Head of caudate nucleus (tissue), 42 donors: Measurements from ENCODE around the gene SLC38A2.
"Not testable (repeated sequence)": the region's sequence is repeated elsewhere in the genome, so short reads cannot be mapped to it uniquely, and the experiment has no call there.

Source experiments
- DNase-seq, 42 donors: peaks; one replicate each; pipeline versions ENCODE4 v3.0.0 to v3.0.0-alpha.2; 2020 to 2021; ENCODE audit warnings: mixed read lengths in 7 of 42
- intact Hi-C: fragments of 100-400 bp; cut with DNase I; formaldehyde crosslinking; loops from one replicate; pipeline ENCODE4 v1.15.0; 2022

The SLC38A2 gene

DNA sequence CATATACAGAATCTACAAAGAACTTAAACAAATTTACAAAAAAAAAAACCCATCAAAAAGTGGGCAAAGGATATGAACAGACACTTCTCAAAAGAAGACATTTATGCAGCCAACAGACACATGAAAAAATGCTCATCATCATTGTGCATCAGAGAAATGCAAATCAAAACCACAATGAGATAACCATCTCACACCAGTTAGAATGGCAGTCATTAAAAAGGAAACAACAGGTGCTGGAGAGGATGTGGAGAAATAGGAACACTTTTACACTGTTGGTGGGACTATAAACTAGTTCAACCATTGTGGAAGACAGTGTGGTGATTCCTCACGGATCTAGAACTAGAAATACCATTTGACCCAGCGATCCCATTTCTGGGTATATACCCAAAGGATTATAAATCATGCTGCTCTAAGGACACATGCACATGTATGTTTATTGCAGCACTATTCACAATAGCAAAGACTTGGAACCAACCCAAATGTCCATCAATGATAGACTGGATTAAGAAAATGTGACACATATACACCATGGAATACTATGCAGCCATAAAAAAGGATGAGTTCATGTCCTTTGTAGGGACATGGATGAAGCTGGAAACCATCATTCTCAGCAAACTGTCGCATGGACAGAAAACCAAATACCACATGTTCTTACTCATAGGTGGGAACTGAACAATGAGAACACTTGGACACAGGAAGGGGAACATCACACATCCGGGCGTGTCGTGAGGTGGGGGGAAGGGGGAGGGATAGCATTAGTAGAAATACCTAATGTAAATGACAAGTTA lies 27.1 kb upstream of the SLC38A2 start:
- intact Hi-C loops, DNase-seq: not testable (repeated sequence)

DNA sequence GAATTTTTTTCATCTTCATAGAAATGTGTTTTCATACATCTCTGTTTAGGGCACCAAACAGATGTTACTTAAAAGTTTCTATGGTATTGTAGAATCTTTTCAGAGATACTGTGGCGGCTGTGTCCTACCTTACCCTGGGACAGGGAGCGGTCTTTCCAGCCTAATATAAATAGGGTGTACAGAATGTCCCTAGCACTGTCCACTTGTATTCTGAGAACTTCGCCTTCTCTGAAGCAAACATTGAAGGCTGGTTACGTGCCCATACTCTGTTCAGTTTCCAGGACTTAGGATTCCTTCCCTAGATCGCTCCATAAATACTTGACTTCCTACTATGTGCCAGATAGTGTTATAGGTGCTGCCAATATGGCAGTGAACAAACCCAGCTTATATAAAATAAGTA lies 24.3 kb upstream of the SLC38A2 start:
- no peak for DNase-seq
- intact Hi-C loops: no loop called here

DNA sequence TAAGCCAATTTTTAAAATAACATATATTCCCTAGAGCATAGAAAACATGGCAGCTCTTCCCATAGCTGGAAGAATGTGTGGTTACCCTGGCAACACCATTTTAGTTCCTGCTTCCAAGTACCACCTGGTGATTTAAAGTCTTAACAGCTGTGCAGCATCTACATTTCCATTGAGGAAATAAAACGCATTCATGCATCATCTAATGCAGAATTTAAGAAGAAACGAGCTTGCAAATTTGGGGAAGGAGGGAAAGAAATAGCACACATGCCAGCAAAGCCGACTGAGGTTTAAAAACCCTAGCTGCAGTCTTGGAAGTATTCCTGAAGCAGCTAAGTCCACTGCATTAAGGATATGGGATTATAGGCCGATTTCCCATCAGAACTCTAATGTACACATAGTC lies 22.8 kb upstream of the SLC38A2 start:
- DNase-seq: no peak
- intact Hi-C loops: no loop called here

DNA sequence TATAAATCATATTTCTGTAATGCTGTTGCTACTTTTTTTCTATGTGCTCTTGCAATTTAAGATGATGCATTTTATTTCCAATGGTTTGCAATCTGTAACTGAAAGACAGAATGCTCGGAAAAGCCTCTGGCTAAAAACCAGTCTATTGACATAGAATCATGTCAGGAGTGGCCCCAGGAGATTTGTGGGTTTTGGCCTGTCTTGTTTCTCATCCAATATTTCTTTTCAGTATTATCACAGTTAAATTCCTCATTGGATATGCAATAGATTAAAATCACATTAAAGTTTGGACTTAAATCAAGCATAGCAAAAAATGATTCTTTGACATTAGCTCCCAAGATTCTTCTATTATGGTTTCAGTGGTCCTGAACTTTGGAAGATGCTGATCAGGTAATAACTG lies 19.1 kb upstream of the SLC38A2 start:
- intact Hi-C loops: no loop called here
- DNase-seq: no peak

DNA sequence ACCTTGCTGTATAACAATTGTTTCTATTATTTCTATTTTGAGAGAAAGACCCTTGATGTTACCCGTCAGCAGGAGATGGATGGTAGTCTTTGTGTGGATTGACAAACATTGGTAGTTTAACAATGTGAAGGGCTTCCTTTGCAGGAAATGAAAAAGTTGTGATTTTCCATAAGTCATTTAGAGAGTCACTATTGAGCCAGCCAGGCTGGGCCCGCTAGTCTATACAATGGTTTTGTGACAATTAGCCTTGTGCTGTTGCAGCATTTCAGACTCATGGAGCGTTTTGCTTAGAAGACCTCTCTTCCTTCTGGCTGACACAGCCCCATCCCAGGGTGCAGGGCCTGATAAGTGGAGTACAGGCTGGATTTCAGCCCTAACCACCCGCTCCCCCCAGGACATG lies 18.3 kb upstream of the SLC38A2 start:
- intact Hi-C loops: no loop called here
- no peak for DNase-seq

DNA sequence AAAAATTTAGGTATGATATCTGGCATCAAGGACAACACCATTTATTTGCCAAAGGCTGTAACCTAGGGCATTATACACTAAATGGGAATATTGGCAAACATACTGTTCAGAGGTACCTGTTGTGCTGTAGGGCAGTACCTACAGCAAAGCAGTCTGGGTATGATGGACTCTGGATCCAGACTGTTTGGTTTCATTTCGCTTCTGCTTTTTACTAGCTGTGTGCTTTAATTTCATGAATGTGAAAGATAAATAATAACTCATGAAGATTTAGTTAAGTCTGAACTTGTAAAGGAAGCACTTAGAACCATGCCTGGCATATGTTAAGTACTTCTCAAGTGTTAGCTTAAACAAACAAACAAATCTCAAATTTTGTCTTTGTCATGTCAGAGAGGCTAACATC lies 17.7 kb upstream of the SLC38A2 start:
- intact Hi-C loops: no loop called here
- DNase-seq: no peak

DNA sequence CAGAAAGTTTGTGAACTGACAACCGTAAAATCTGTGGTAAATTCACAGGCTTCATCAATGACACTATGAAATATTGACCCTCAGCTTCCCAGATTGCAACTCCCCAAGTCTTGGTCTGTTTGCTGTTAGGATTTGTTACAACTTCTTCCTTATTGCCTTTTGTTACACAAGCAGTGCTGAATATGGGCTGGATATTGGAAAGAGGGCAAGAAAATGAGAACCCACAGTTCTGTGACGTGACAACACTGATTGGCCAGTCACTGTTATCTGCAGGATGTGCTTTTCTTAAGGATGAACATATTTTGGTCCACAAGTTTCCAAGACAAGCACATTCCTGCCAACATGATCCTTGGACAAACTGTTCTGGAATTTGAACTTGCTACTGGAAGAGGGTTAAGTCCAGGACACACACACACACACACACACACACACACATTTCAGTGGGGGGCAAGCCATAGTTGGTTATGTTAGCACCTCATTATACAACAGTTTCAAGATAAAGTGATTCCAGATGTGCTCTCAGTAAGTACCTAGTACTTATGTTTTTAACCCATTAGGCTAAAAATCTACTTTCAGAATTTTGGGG lies 16.6 kb upstream of the SLC38A2 start:
- no peak for DNase-seq
- intact Hi-C loops: no loop called here

DNA sequence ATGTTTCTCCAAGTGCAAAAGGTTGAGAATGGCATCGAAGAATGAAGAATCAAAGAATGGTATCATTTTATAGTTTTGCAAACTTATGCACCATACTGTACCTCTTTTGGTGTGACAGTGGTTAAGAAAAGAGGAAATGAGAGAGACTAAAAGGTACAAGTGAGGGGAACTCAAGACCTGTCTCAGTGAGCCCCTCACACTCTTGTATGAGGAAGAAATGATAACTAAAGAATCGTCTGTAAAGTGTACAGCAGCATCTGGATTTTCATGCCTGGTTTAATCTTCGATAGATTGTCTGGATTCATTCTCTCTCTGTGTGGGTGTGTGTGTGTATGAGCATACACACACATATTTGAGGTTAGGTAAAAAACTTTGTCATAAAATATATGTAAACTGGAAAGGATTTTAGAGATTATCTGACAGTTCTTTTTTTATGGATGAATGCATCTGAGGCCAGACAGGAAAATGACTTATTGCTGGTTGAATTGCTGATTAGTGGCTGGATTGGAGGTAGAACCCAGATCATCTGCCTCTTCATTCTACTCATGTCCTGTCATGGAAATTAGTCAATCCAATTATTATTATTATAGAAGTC lies 16.0 kb upstream of the SLC38A2 start:
- DNase-seq: no peak
- intact Hi-C loops: no loop called here

DNA sequence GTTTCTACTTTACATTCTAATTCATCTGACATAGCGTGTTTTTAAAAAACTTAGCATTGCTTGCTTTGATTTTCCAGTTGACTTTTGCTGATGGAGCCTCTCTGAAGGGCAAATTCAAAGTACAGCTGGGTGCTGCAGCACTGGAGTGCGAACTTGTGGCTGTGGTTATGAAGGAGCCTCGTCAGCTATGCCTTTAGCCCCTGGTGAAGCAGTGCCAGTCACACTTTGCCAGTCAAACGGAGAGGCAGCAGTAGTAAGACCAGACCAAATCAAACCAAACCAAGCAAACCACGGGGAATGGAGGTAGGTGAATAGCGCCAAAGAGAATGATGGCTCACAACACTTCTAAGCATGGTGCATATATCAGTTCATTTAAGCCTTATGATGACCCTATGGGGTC lies 15.1 kb upstream of the SLC38A2 start:
- intact Hi-C loops: no loop called here
- no peak for DNase-seq

DNA sequence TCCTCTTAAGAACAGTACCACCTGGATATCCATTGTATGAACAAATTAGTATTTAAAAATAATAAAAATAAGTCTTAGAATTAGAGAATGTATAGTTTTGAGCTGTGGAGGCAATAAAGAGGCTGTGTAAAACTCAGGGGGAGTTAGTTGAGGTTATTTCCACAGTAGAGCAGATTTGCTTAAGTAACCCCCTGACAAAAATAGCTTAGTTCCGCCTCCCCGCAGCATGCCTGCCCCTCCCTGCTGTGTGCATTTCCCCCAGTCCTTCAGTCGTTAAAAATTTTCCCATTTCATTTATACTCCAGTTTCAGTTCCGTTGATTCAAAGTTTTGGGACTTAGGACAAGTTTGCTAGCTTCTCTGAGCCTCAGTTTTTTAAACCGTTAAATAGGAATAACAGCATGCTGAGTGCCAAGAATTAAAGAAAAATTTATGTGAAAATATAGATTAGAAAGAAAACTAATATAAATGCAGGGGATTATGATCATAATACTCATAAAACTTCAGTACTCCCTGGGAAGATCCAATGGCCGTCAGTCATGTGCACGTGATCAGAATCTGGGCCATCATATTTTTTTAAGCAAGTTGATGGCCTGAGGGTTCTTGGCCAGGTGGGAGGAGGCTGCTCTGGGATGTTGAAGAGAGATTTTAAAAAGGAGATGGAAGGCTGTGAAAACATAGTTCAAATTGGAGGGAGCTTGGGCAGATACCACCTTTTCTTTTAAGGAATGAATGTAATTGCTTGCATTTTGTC lies 14.5 kb upstream of the SLC38A2 start:
- peak in 7 of 42 donors; percentile 3 to 50 (median 25) for DNase-seq
- intact Hi-C loops: no loop called here

DNA sequence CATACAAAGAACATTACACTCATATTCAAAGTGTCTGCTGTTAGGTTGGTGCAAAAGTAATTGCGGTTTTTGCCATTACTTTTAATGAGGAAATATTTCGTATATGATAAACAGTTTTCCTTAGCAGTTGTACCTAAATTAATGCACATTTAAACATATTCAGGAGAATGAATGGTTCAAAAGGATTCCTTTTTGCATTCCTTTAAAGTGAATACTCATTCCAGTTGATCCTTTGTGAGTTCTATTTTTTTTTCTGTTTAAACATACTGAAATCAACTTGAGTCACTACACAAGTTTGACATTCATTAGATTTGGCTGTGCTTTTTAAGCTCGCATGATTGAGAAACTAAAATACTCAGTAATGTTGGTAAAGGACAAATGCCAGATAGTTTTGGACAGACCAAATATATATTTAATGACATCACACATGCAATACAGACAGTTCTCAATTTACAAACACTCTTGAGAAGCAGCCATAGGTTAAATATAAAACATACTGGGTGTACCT lies 13.8 kb upstream of the SLC38A2 start:
- intact Hi-C loops: no loop called here
- no peak for DNase-seq

DNA sequence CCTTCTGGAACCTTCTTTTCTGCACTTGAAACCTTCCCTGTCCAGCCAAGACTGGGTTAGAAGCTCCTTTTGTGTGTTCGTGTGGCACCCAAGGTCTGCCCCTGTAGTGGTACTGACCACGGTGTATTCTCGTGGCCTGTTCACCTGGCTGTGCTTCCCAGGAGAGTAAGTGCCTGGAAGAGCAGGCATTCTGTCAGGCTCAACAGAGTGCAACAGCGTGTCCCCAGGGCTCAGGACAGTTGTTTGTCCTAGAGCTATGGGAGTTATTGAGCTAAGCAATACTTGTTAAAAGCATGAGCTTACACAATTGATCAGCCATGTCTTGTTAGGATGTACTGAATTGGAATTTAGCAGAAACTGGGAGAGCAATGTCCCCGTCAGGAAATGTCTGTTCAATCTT lies 12.9 kb upstream of the SLC38A2 start:
- intact Hi-C loops: no loop called here
- no peak for DNase-seq

DNA sequence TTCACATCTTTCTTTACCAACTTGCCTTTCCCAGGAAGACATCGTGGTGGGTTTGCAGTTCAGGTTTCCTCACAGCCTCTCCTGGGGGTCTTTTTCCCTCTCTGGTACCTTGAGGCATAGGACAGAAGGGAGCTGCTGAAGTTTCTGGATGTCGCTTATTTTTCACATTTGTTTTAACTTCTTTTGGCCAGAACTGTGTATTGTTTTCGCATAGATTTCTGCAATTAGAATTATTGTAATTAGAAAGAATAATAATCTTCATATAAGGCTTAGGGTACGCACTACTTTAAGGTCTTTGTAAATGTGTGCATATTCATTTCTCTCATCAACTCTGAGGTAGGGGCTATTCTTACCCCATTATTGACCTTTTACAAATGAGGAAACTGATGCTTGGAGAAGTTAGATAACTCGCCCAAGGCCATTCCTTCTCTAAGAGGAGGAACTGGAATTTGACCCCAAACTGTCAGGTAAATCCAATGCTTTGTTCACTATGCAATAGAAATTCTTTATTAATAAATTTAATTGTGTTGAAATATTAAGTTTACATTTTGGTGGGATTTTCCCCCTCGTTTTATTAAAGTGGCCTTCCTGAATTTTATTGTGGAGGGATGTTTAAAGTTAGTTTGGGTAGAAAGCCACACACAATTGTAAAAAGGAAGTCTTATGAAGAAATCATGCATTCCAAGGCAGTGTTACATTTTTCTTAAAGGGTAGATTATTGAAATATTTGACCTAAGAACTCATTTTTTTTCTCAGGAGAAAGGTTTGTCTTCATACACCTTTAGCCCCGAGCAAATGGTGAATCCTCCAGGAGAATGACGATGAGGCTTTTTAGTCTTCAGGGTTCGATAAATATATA lies 12.1 kb upstream of the SLC38A2 start:
- intact Hi-C loops: loop anchor here (5.0 kb wide), 1 partner anchor 232 kb away; no protein-coding TSS in a partner anchor
- no peak for DNase-seq

DNA sequence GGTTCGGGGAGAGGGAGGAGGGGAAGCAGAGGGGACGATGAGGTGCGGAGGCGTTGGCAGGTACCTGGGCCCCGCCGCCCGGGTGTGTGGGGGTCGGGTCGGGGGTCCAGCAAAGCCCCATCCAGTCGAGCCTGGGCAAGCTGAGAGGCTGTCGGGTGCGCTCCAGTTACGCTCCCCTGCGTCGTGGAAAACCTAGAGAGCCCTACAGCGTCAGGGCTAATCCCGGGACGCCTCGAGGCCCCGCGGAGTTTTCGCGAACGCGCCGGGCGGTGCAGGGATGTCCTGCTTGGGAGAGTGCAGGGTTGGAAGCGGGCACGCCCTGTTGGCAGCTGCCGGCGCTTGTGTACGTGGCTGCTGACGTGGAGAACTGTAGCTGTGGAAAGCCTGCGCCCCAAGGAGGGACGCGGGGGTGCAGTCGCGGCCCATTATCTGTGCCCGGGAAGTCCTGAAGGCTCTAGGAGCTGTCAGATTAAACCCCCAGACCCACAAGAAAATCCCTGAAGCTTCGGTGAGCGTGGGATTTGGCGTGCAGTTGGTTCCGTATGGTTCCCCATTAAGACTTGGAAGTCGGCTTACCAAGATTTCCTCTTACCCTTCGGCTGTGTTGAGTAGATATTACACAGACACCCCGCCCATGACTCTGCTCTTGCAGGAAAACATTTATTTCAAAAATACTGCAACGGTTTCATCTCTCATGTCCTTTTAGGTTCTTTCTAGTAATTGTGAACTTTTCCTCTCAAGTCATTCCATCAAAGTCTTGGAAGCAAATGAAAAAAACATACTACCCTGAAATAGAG lies 11.3 kb upstream of the SLC38A2 start:
- peak; percentile 79 to 95 (median 88) for DNase-seq
- intact Hi-C loops: loop anchor here (5.0 kb wide), 1 partner anchor 232 kb away; no protein-coding TSS in a partner anchor

DNA sequence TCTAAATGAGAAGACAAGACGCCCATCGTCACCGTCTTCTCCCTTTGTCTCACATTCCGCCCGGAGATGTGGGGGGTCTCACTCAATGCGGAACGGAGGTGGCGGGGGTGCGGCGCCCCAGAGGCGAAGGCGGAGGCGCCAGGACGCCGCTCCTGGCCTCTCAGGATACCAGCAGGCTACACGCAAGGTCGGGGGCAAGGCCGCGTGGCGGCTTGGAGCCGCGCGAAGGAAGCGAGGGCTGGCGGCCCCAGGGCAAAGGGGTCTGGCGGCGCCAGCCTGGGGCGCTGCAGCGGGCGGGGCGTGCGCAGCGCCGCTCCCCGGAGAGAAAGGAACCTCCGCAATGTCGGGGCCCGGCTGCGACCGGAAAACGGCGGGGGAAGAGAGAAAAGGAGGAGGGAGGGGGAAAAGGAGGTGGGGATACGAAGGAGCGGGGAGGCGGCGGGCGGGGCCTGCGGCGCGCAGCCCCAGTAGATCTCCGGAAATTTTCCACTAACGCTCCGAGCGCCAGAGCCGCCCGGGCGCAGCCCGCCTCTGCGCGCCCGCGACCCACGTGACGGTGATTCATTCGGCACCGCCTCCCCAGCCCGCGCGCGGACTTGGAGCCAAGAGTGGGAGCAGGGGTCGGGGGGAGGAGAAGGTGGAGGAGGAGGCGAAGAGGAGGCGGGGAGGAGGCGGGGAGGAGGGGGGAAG lies 10.5 kb upstream of the SLC38A2 start:
- DNase-seq: peak; percentile 92 to 99 (median 98)
- intact Hi-C loops: loop anchor here (5.0 kb wide), 1 partner anchor 231 kb away; no protein-coding TSS in a partner anchor

DNA sequence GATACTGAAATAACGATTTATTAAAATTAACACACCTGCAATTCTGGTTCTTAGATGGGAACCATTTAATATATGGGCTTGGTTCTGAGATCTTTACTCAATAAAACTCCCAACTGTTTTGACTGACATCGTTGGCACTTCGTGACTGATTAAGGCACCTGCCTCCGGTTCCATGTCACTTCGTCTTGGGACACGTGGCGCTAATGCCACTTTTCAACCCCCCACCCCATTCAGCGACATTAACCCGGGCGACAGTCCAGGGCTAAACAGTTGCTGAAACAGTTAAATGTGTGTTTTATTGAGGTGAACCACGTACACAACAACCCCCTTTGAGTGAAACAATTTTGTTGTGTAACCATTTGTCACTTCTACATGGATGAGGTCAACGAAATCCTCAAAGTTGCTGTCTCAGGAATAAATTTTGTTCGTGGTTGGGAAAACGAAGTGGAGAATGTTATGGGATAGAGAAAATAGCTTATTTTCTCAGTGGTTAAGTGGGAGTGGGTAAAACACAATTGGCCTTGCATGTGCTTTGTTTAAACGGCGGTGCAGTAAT lies 9.9 kb upstream of the SLC38A2 start:
- intact Hi-C loops: loop anchor here (5.0 kb wide), 1 partner anchor 230 kb away; no protein-coding TSS in a partner anchor
- peak in 5 of 42 donors; percentile 17 to 32 (median 24) for DNase-seq

DNA sequence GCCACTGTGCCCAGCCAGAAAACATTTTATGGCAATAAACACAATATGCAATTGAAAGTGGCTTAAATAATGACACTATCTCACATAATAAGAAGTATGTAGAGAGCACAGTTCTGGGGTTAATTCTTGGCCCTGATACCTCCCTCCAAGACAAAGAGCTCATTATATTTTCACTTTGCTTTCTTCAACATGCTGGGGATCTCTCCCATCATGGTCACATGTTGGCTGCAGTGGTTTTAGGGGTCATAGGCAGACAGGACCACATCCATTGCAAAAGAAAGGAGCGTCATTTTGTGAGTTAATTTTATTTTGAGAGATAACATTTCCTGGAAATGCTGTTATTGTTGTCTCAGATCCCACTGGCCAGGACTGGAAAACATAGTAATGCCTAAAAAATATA lies 8.3 kb upstream of the SLC38A2 start:
- intact Hi-C loops: loop anchor here (5.0 kb wide), 1 partner anchor 229 kb away; no protein-coding TSS in a partner anchor

More for the DNA sequence above, 8.3 kb upstream of the SLC38A2 start:
- DNase-seq: no peak
